ENCODE data around the gene SGSM2. TPM values are rescaled to one million over a fixed set of nuclear protein-coding genes. Genes with fewer than 3 reads are reported as not detected.

SGSM2 gene
- total RNA-seq, 1 donor from 2014 or later: 13.4 TPM

DNA sequence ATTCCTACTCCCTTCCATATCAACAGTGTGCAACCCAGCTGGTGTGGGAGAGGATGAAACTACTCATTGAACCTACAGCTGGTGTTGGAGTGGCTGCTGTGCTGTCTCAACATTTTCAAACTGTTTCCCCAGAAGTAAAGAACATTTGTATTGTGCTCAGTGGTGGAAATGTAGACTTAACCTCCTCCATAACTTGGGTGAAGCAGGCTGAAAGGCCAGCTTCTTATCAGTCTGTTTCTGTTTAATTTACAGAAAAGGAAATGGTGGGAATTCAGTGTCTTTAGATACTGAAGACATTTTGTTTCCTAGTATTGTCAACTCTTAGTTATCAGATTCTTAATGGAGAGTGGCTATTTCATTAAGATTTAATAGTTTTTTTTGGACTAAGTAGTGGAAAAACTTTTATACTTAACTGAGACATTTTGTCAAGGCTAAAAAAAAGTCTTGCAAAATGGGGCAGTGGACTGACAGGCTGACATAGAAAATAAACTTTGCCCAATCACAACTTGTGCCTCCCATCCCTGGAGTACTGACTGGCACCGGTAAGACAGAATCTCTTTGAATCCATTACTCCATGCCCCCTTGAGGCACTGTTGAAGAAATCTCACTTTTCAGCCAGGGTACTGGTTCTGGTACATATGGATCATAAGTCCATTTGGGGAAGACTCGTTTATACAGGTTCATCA, 13.5 kb upstream of the SGSM2 start:
- FAIRE-seq (no peak), DNase-seq (ENCODE audit: low read depth) (no peak)
- Histone ChIP-seq H3K27me3 (ENCODE audit: control insufficient read depth, insufficient read depth, low read length) (no peaks in the 10 kb centered on the region), H3K4me3 (ENCODE audit: low read depth, low read length) (no peak overlapping the region), H3K36me3 (ENCODE audit: control insufficient read depth, insufficient read depth, low read length) (peaks cover 24% of the 10 kb centered on the region)
- TF ChIP-seq, protein P1, sequence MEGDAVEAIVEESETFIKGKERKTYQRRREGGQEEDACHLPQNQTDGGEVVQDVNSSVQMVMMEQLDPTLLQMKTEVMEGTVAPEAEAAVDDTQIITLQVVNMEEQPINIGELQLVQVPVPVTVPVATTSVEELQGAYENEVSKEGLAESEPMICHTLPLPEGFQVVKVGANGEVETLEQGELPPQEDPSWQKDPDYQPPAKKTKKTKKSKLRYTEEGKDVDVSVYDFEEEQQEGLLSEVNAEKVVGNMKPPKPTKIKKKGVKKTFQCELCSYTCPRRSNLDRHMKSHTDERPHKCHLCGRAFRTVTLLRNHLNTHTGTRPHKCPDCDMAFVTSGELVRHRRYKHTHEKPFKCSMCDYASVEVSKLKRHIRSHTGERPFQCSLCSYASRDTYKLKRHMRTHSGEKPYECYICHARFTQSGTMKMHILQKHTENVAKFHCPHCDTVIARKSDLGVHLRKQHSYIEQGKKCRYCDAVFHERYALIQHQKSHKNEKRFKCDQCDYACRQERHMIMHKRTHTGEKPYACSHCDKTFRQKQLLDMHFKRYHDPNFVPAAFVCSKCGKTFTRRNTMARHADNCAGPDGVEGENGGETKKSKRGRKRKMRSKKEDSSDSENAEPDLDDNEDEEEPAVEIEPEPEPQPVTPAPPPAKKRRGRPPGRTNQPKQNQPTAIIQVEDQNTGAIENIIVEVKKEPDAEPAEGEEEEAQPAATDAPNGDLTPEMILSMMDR (IDR thresholded peaks at IDR 0.05; ENCODE audit: insufficient read depth, low read length, severe bottlenecking): no peak

- DNase-seq (ENCODE audit: low read depth) (no peak), FAIRE-seq (no peak)
- TF ChIP-seq, protein P1 (IDR thresholded peaks at IDR 0.05; ENCODE audit: insufficient read depth, low read length, severe bottlenecking): no peak
- Histone ChIP-seq H3K36me3 (ENCODE audit: control insufficient read depth, insufficient read depth, low read length) (peaks cover 40% of the 10 kb centered on the region), H3K27me3 (ENCODE audit: control insufficient read depth, insufficient read depth, low read length) (no peaks in the 10 kb centered on the region), H3K4me3 (ENCODE audit: low read depth, low read length) (no peak overlapping the region)
Measured at GRCh38 chr17:2331303-2331702, 6.0 kb upstream of the SGSM2 start.

DNA sequence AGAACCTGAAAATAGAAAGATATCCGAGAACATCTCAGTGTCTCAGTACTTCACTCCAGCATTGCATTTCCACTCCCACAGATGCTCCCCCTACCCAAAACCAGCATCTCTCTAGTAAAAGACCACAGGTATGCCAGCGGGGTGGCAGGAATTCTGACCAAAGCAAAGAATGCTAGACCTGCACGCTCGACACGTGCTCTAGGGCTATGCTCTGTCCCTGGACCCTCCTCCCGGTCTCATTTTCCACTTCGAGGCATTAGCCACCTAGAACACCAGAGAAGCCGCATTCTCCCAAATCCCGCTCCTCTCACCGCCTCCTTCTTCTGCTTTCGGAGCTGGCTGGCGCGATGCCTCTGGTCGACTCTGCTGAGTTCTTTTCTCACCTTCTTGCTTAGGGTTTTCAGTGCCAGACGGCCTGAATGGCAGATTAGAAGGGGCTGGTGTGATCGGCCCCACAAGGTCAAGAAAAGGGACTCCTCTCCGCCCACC, 1.5 kb upstream of the SGSM2 start:
- Histone ChIP-seq H3K36me3 (ENCODE audit: control insufficient read depth, insufficient read depth, low read length) (peaks cover 26% of the 10 kb centered on the region), H3K4me3 (ENCODE audit: low read depth, low read length) (peak overlapping the region; percentile 89), H3K27me3 (ENCODE audit: control insufficient read depth, insufficient read depth, low read length) (no peaks in the 10 kb centered on the region)
- TF ChIP-seq, protein P1 (IDR thresholded peaks at IDR 0.05; ENCODE audit: insufficient read depth, low read length, severe bottlenecking): no peak
- DNase-seq (ENCODE audit: low read depth) (no peak), FAIRE-seq (no peak)

DNA sequence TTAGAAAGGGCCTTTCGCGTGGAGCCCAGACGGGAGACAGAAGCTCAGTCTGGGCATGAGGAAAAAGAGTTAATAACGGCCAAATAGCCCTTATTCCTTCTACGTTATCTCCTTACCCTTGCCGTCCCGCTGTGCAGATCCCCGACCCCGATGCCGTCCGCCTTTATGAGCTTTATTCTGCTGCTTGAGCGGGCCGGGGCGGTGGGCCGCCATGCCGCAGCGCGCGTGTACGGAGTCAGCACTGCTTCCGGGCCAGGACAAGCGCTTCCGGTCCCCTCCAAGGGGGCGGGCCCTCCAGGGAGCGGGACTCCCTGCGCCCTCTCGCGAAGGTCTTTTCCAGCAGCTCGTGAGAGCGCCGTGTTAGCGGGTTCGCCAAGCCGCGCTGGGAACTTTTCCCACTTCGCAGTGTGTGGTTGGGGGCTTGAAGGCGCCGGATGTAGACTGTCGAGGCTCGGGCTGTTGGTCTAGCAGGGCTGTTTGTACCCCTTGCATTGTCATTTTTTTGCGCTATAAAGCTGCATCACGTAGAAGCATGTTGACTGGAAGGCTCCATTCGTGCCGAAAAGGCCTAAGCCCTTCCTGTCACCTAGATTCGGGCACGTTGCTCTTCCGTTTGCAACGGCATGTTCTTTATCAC, 968 bp upstream of the SGSM2 start, which contains the start of gene TSR1:
TSS of gene TSR1 (minus strand) at position 243 of the 637 bp plus-strand sequence. CDS start at position 213, 30 bp downstream.
- Histone ChIP-seq H3K36me3 (ENCODE audit: control insufficient read depth, insufficient read depth, low read length) (peaks cover 24% of the 10 kb centered on the region), H3K27me3 (ENCODE audit: control insufficient read depth, insufficient read depth, low read length) (no peaks in the 10 kb centered on the region), H3K4me3 (ENCODE audit: low read depth, low read length) (peak within 1 kb of the TSS; percentile 89)
- FAIRE-seq: no peak
- TF ChIP-seq, protein P1 (IDR thresholded peaks at IDR 0.05; ENCODE audit: insufficient read depth, low read length, severe bottlenecking): peak; percentile 53
- peak; percentile 78 for DNase-seq (ENCODE audit: low read depth)

GRCh38 chr17:2337544-2338314, 428 bp downstream of the SGSM2 start:
- FAIRE-seq (no peak), DNase-seq (ENCODE audit: low read depth) (peak; percentile 33)
- TF ChIP-seq, protein P1 (IDR thresholded peaks at IDR 0.05; ENCODE audit: insufficient read depth, low read length, severe bottlenecking): no peak
- Histone ChIP-seq H3K27me3 (ENCODE audit: control insufficient read depth, insufficient read depth, low read length) (no peaks in the 10 kb centered on the region), H3K36me3 (ENCODE audit: control insufficient read depth, insufficient read depth, low read length) (peaks cover 17% of the 10 kb centered on the region), H3K4me3 (ENCODE audit: low read depth, low read length) (peak overlapping the region; percentile 89)

Data from bronchial epithelial cell (primary cell).